HepG2 (cell line): ENCODE measurements around the gene TXNIP. TPM values are rescaled to one million over a fixed set of nuclear protein-coding genes. Genes with fewer than 3 reads are reported as not detected.

Experiments
- ATAC-seq: fragments of 200-7000 bp; cut with Tn5 transposase; 3 replicates; pipeline ENCODE4 v1.9.1; 2020; ENCODE audit warnings: mild to moderate bottlenecking, moderate library complexity
- BruUV-seq: library from RNA; stranded (reverse); fragments of 400-500 nt; replicated peaks from 2 replicates; lab custom pipeline; 2021; lab: Mats Ljungman, UMichigan
- CTCF ChIA-PET: fragments of 300-600 bp; formaldehyde crosslinking; extraction: SDS; loops from one replicate; lab custom pipeline; 2021; ENCODE audit warnings: low total read pairs, inconsistent platforms, low intra/inter-chr PET ratio; lab: Yijun Ruan, JAX
- POLR2A ChIA-PET: fragments of 350-600 bp; sonication (Branson Sonifier 250); formaldehyde crosslinking; loops from one replicate; lab custom pipeline; 2020; ENCODE audit warnings: antibody characterized with exemption, inconsistent platforms; lab: Yijun Ruan, JAX
- DNase-seq: peaks from one replicate; pipeline ENCODE4 v3.0.0-alpha.2; 2015; ENCODE audit warnings: low spot score
- FAIRE-seq: peaks from 3 replicates; lab custom pipeline; 2011; peaks lifted over from hg19 to GRCh38; lab: Jason Lieb, UNC
- H2AFZ ChIP-seq: one replicate; pipeline ENCODE4 v1.6.1; 2011; ENCODE audit warnings: low read length, inconsistent platforms
- H3K27ac ChIP-seq: fragments of 300-600 bp; 3 replicates; pipeline ENCODE4 v1.8.0; 2011; ENCODE audit warnings: mixed run types, mild to moderate bottlenecking, mixed read lengths, low read length, inconsistent platforms; ENCODE audit not compliant: insufficient read depth; ENCODE audit errors: extremely low read length
- H3K27me3 ChIP-seq, 2 experiments: fragments of 200-600 bp in 1 of 2; 2 replicates in 1 of 2; 3 replicates in 1 of 2; pipeline versions ENCODE4 v1.6.0 to v1.8.0; 2011; ENCODE audit warnings: low read length in 2 of 2, mild to moderate bottlenecking in 2 of 2, moderate library complexity in 2 of 2, inconsistent platforms in 1 of 2; ENCODE audit not compliant: insufficient read depth in 2 of 2, control insufficient read depth in 1 of 2
- H3K36me3 ChIP-seq, 2 experiments: fragments of 200-600 bp in 1 of 2; replicated peaks in 1 of 2; 2 replicates in 1 of 2; 3 replicates in 1 of 2; pipeline versions ENCODE4 v1.5.1 to v1.8.0; 2011; ENCODE audit warnings: low read length in 2 of 2, inconsistent platforms in 1 of 2; ENCODE audit not compliant: insufficient read depth in 2 of 2, control insufficient read depth in 1 of 2
- H3K4me1 ChIP-seq: 2 replicates; pipeline ENCODE4 v1.5.1; 2012; ENCODE audit warnings: low read length, inconsistent platforms; ENCODE audit not compliant: insufficient read depth
- H3K4me2 ChIP-seq: 2 replicates; pipeline ENCODE4 v1.6.0; 2011; ENCODE audit warnings: low read depth, low read length, inconsistent platforms
- H3K4me3 ChIP-seq, 3 experiments: fragments of 200-600 bp in 1 of 3; sonication (generic), shearing (Covaris generic) in 1 of 3; replicated peaks in 1 of 3; 2 replicates each; pipeline ENCODE4 v1.5.1; 2011 to 2016; ENCODE audit warnings: low read length in 3 of 3, inconsistent platforms in 2 of 3, low read depth in 2 of 3, mild to moderate bottlenecking in 2 of 3, control low read depth in 1 of 3, mixed read lengths in 1 of 3; ENCODE audit not compliant: insufficient read depth in 1 of 3
- H3K79me2 ChIP-seq: one replicate; pipeline ENCODE4 v1.6.1; 2011; ENCODE audit warnings: low read length, inconsistent platforms; ENCODE audit not compliant: insufficient read depth
- H3K9ac ChIP-seq: 2 replicates; pipeline ENCODE4 v1.6.0; 2011; ENCODE audit warnings: mild to moderate bottlenecking, low read depth, low read length, inconsistent platforms; ENCODE audit not compliant: insufficient read depth
- H3K9me3 ChIP-seq: 2 replicates; pipeline ENCODE4 v1.5.1; 2012; ENCODE audit warnings: mild to moderate bottlenecking, low read length
- H4K20me1 ChIP-seq: 2 replicates; pipeline ENCODE4 v1.6.0; 2011; ENCODE audit warnings: inconsistent platforms, mild to moderate bottlenecking, low read length, moderate library complexity; ENCODE audit not compliant: insufficient read depth
- ARHGAP35 ChIP-seq: sonication (generic); formaldehyde crosslinking; IDR thresholded peaks from 2 replicates; pipeline ENCODE4 v1.9.0; 2022; ENCODE audit warnings: mild to moderate bottlenecking, inconsistent platforms, moderate library complexity, missing genetic modification reagents, borderline replicate concordance
- HDAC1 ChIP-seq: sonication (generic); formaldehyde crosslinking; IDR thresholded peaks from 2 replicates; pipeline ENCODE4 v1.5.1; 2020; ENCODE audit warnings: mild to moderate bottlenecking, missing genetic modification reagents
- HOXA3 ChIP-seq: sonication (generic); formaldehyde crosslinking; IDR thresholded peaks from 2 replicates; pipeline ENCODE4 v1.5.0; 2020; ENCODE audit warnings: missing genetic modification reagents
- IKZF4 ChIP-seq: sonication (generic); formaldehyde crosslinking; IDR thresholded peaks from 2 replicates; pipeline ENCODE4 v1.5.1; 2020; ENCODE audit warnings: borderline replicate concordance, mild to moderate bottlenecking, low read depth, missing genetic modification reagents; ENCODE audit errors: not compliant biosample characterization
- LCORL ChIP-seq, 2 experiments: fragments of 450-650 bp in 1 of 2; sonication (generic) in 1 of 2; formaldehyde crosslinking in 1 of 2; IDR thresholded peaks; 2 replicates each; pipeline versions ENCODE4 v1.5.0 to v1.6.1; 2017 to 2020; ENCODE audit warnings: antibody characterized with exemption in 1 of 2, missing genetic modification reagents in 1 of 2
- MZF1 ChIP-seq: sonication (generic); formaldehyde crosslinking; IDR thresholded peaks from 2 replicates; pipeline ENCODE4 v1.8.1; 2023; ENCODE audit warnings: mild to moderate bottlenecking, missing genetic modification reagents, borderline replicate concordance
- SETDB1 ChIP-seq: sonication (generic); formaldehyde crosslinking; IDR thresholded peaks from 2 replicates; pipeline ENCODE4 v1.5.1; 2020; ENCODE audit warnings: missing genetic modification reagents, mild to moderate bottlenecking, borderline replicate concordance
- SOX13 ChIP-seq, 3 experiments: fragments of 450-650 bp in 1 of 3; sonication (generic) in 1 of 3; formaldehyde crosslinking in 1 of 3; IDR thresholded peaks in 2 of 3; conservative IDR thresholded peaks in 1 of 3; 2 replicates each; pipeline versions ENCODE4 v1.5.0 to v1.6.1; 2016 to 2020; ENCODE audit warnings: antibody characterized with exemption in 1 of 3, mild to moderate bottlenecking in 1 of 3, missing compliant biosample characterization in 1 of 3, missing genetic modification reagents in 1 of 3, moderate library complexity in 1 of 3
- SP1 ChIP-seq, 2 experiments: fragments of 450-650 bp in 1 of 2; sonication (generic) in 1 of 2; formaldehyde crosslinking in 1 of 2; IDR thresholded peaks; 2 replicates each; pipeline versions ENCODE4 v1.4.0 to v1.6.1; 2016 to 2020; ENCODE audit warnings: missing genetic modification reagents in 1 of 2
- STAG1 ChIP-seq: sonication (generic); formaldehyde crosslinking; IDR thresholded peaks from 2 replicates; pipeline ENCODE4 v1.4.0; 2020; ENCODE audit warnings: missing genetic modification reagents
- TCF12 ChIP-seq, 2 experiments: fragments of 450-650 bp in 1 of 2; sonication (generic) in 1 of 2; formaldehyde crosslinking in 1 of 2; IDR thresholded peaks; 2 replicates each; pipeline versions ENCODE4 v1.6.1 to v1.8.0; 2017 to 2022; ENCODE audit warnings: antibody characterized with exemption in 1 of 2, mild to moderate bottlenecking in 1 of 2, missing genetic modification reagents in 1 of 2, moderate library complexity in 1 of 2
- TFDP1 ChIP-seq: IDR thresholded peaks from 2 replicates; pipeline ENCODE4 v1.6.1; 2016; ENCODE audit warnings: missing compliant biosample characterization, missing genetic modification reagents, borderline replicate concordance
- ZBTB46 ChIP-seq: sonication (generic); formaldehyde crosslinking; IDR thresholded peaks from 2 replicates; pipeline ENCODE4 v1.4.0; 2020; ENCODE audit warnings: mild to moderate bottlenecking, missing genetic modification reagents, borderline replicate concordance
- ZNF225 ChIP-seq: sonication (generic); formaldehyde crosslinking; IDR thresholded peaks from 2 replicates; pipeline ENCODE4 v1.4.0; 2020; ENCODE audit warnings: mild to moderate bottlenecking, missing genetic modification reagents
- ZNF232 ChIP-seq: sonication (generic); formaldehyde crosslinking; IDR thresholded peaks from 2 replicates; pipeline ENCODE4 v1.4.0; 2020; ENCODE audit warnings: missing genetic modification reagents, borderline replicate concordance
- ZNF44 ChIP-seq: sonication (generic); formaldehyde crosslinking; IDR thresholded peaks from 2 replicates; pipeline ENCODE4 v1.5.1; 2020; ENCODE audit warnings: mild to moderate bottlenecking, missing genetic modification reagents
- ZNF451 ChIP-seq: sonication (generic); formaldehyde crosslinking; IDR thresholded peaks from 2 replicates; pipeline ENCODE4 v1.5.0; 2020; ENCODE audit warnings: mild to moderate bottlenecking, missing genetic modification reagents
- ZNF703 ChIP-seq: sonication (generic); formaldehyde crosslinking; IDR thresholded peaks from 2 replicates; pipeline ENCODE4 v1.5.1; 2020; ENCODE audit warnings: missing genetic modification reagents, mild to moderate bottlenecking, moderate library complexity, borderline replicate concordance
- WGBS: methylation state at CpG from one replicate; pipeline ENCODE4 v1.1.6; 2017; ENCODE audit warnings: low lambda C conversion rate; 5-methylcytosine and 5-hydroxymethylcytosine counted together
- in situ Hi-C: cut with HindIII; loops from 2 replicates; pipeline ENCODE4 v1.10.0; 2017; ENCODE audit warnings: low pct_unique_long_range_greater_than_20kb; ENCODE audit not compliant: extremely low pct_ligation_motif_present
- intact Hi-C: fragments of 100-400 bp; cut with micrococcal nuclease; formaldehyde crosslinking; loops from one replicate; pipeline ENCODE4 v1.10.0; 2022; ENCODE audit not compliant: unreplicated experiment
- polyA plus RNA-seq, 8 experiments: library from polyadenylated mRNA; depleted of rRNA in 3 of 8; stranded (reverse) in 7 of 8; unstranded in 1 of 8; fragments of >200 nt; fragmentation: Illumina TruSeq in 4 of 8; extraction: Trizol in 4 of 8; gene quantifications; 2 replicates each; pipeline versions ENCODE4 v1.2.1 to v1.2.3, GENCODE V29; 2011 to 2016; ENCODE audit warnings: low read depth in 4 of 8, missing spikeins in 1 of 8, mixed read lengths in 1 of 8; ENCODE audit not compliant: insufficient read depth in 1 of 8
- total RNA-seq, 5 experiments: library from RNA; depleted of rRNA; stranded (reverse); fragments of >200 nt; fragmentation: Illumina TruSeq; extraction: Trizol; gene quantifications; 2 replicates each; pipeline ENCODE4 v1.2.3, GENCODE V29; 2016; ENCODE audit warnings: low read depth in 1 of 5
- TF ChIP-seq, protein P1 (sequence below): sonication (generic); formaldehyde crosslinking; IDR thresholded peaks from 2 replicates; pipeline ENCODE4 v1.5.0; 2020; ENCODE audit warnings: missing genetic modification reagents, mild to moderate bottlenecking, borderline replicate concordance

Gene TXNIP
- total and polyA plus RNA-seq, 2 of the 13 experiments (the other 11 are each of a cell fraction or from before 2014, with no cell fraction given) = 24.4 to 237 TPM

DNA sequence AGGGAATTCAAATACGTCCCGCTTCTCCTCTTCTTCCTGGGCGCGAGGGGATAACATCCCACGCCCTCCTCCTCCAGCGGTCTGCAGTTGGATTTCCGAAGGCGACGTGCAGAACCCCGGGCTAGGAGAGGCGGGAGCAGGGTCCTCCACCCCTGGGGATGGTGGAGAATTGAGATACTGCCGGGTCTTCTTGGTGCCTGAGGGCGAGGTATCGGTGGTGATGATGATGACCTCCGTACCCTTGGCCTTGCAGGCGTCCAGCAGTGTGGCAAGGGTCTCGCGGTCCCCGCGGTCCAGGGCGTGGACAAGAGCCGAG lies 35.3 kb downstream of the TXNIP start:
- H3K27me3 ChIP-seq = peaks cover 0 to 30% of the 10 kb centered on the region in 2 experiments; a peak in 3 of 5 replicates
- H2AFZ ChIP-seq = no peak overlapping the region
- peak overlapping the region; percentile 62; the same call in 1 of the 2 replicates for H3K9ac ChIP-seq
- FAIRE-seq (no peak), ATAC-seq (no peak), DNase-seq (no peak)
- no peaks in the 10 kb centered on the region for H4K20me1 ChIP-seq
- peaks cover 10% of the 10 kb centered on the region for H3K79me2 ChIP-seq
- ChIA-PET POLR2A (interaction anchor here (0.6 kb wide), 1 partner anchor 37 kb away, joined by 3 read pairs; no protein-coding TSS in a partner anchor), CTCF (no interaction called here)
- BruUV-seq = no TSS peak
- H3K4me2 ChIP-seq = peak overlapping the region; percentile 99
- no peaks in the 10 kb centered on the region for H3K36me3 ChIP-seq
- H3K27ac ChIP-seq = no peak overlapping the region
- intact Hi-C loops = loop anchor here (5.0 kb wide), 2 partner anchors 46 to 104 kb away; partner anchors contain the start of gene PIAS3
- H3K4me3 ChIP-seq = peak overlapping the region; percentile 60 to 91 (median 68)
- in situ Hi-C loops = loop anchor here (5.0 kb wide), 1 partner anchor 34 kb away; the partner anchor contains the start of gene RBM8A
- no peaks in the 10 kb centered on the region for H3K9me3 ChIP-seq
- peaks cover 65% of the 10 kb centered on the region for H3K4me1 ChIP-seq
- 0% methylated on average over 10 of the region's 22 CpGs for WGBS
- TF ChIP-seq IKZF4 (no peak), SOX13 (IDR thresholded peaks at IDR 0.05) (no peak), SOX13 (CRISPR knock-in tag; conservative IDR thresholded peaks at IDR 0.05 in 1 of 2, IDR thresholded peaks at IDR 0.05 in 1 of 2) (no peak), TFDP1 (CRISPR knock-in tag) (no peak), ARHGAP35 (CRISPR knock-in tag) (0 out of 2 replicates have a peak, but pooled peaks have one; percentile 48), HDAC1 (CRISPR knock-in tag) (no peak), STAG1 (no peak), MZF1 (CRISPR knock-in tag) (no peak), LCORL (IDR thresholded peaks at IDR 0.05) (no peak), LCORL (CRISPR knock-in tag; IDR thresholded peaks at IDR 0.05) (no peak), ZNF232 (CRISPR knock-in tag) (no peak), SETDB1 (CRISPR knock-in tag) (no peak), HOXA3 (CRISPR knock-in tag) (no peak; the same call in 1 of the 2 replicates), ZNF451 (CRISPR knock-in tag) (no peak), ZNF44 (CRISPR knock-in tag) (no peak), TCF12 (IDR thresholded peaks at IDR 0.05) (no peak), TCF12 (CRISPR knock-in tag; IDR thresholded peaks at IDR 0.05) (no peak), SP1 (IDR thresholded peaks at IDR 0.05) (no peak), SP1 (CRISPR knock-in tag; IDR thresholded peaks at IDR 0.05) (no peak), ZNF225 (CRISPR knock-in tag) (no peak), ZNF703 (CRISPR knock-in tag) (no peak), ZBTB46 (CRISPR knock-in tag) (no peak)
- TF ChIP-seq, protein P1, sequence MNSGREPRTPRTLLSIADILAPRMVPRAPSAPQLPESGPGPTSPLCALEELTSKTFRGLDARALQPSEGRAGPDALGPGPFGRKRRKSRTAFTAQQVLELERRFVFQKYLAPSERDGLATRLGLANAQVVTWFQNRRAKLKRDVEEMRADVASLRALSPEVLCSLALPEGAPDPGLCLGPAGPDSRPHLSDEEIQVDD (CRISPR knock-in tag) = 0 out of 2 replicates have a peak, but pooled peaks have one; percentile 6
